Stomach smooth muscle (tissue), 2 donors: ENCODE measurements around the gene ABCA13.

Source experiments
- H3K27ac ChIP-seq: one replicate; pipeline ENCODE4 v1.7.0; 2013; ENCODE audit warnings: mild to moderate bottlenecking, low read length, inconsistent platforms
- H3K27me3 ChIP-seq, 2 donors: one replicate each; pipeline ENCODE4 v1.7.0; 2013; ENCODE audit warnings: low read length in 2 of 2; ENCODE audit not compliant: insufficient read depth in 2 of 2, control insufficient read depth in 1 of 2
- H3K36me3 ChIP-seq, 2 donors: one replicate each; pipeline ENCODE4 v1.7.0; 2013; ENCODE audit warnings: low read length in 2 of 2; ENCODE audit not compliant: control insufficient read depth in 2 of 2, insufficient read depth in 2 of 2
- H3K4me1 ChIP-seq: one replicate; pipeline ENCODE4 v1.7.0; 2013; ENCODE audit warnings: low read length; ENCODE audit not compliant: control insufficient read depth, insufficient read depth
- H3K4me3 ChIP-seq, 2 donors: one replicate each; pipeline ENCODE4 v1.7.0; 2013; ENCODE audit warnings: low read length in 2 of 2
- H3K9ac ChIP-seq, 2 donors: one replicate each; pipeline ENCODE4 v1.7.0; 2013; ENCODE audit warnings: low read length in 2 of 2, mild to moderate bottlenecking in 1 of 2
- H3K9me3 ChIP-seq, 2 donors: one replicate each; pipeline ENCODE4 v1.7.0; 2013; ENCODE audit warnings: low read length in 2 of 2; ENCODE audit not compliant: control insufficient read depth in 2 of 2
- donor health status: healthy.
- donor health status: Pancreatic carcinoma.

Gene ABCA13

GRCh38 chr7:48512892-48513291, 341.6 kb downstream of the ABCA13 start:
- Histone ChIP-seq H3K9ac (no peak overlapping the region), H3K36me3 (no peaks in the 10 kb centered on the region), H3K9me3 (no peaks in the 10 kb centered on the region), H3K4me1 (no peaks in the 10 kb centered on the region), H3K27ac (no peak overlapping the region), H3K27me3 (peaks cover 0 to 2% of the 10 kb centered on the region in 2 donors), H3K4me3 (no peak overlapping the region)

DNA sequence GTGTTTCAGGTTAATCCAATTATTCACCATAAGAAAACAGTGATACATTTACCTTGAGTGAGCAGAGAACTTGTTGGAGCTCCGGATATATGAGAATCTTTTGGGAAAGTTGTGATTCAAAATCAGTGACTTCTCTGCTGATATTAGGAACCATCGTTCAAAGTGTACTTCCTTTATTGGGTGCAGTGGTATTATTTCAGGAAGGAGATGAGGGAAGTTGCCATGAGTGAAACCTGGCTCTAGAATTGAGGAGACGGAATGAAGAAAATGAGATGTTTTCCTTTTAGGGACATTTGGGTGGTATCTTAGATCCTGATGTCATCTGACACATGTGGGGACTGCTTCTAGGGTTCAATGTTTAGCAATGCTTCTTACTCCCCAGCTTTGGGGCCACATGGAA, 343.9 kb downstream of the ABCA13 start:
- H3K36me3 ChIP-seq, result no peaks in the 10 kb centered on the region
- H3K4me3 ChIP-seq, result no peak overlapping the region
- H3K27me3 ChIP-seq, result peaks cover 0 to 2% of the 10 kb centered on the region in 2 donors
- H3K9me3 ChIP-seq, result no peaks in the 10 kb centered on the region
- no peak overlapping the region for H3K9ac ChIP-seq
- no peaks in the 10 kb centered on the region for H3K4me1 ChIP-seq
- no peak overlapping the region for H3K27ac ChIP-seq

GRCh38 chr7:48518092-48518491, 346.8 kb downstream of the ABCA13 start:
- Histone ChIP-seq H3K9ac (no peak overlapping the region), H3K9me3 (no peaks in the 10 kb centered on the region), H3K27me3 (no peaks in the 10 kb centered on the region), H3K36me3 (no peaks in the 10 kb centered on the region), H3K27ac (no peak overlapping the region), H3K4me1 (no peaks in the 10 kb centered on the region), H3K4me3 (no peak overlapping the region)

GRCh38 chr7:48522692-48523091, 351.4 kb downstream of the ABCA13 start:
- no peak overlapping the region for H3K27ac ChIP-seq
- H3K9me3 ChIP-seq, result no peaks in the 10 kb centered on the region
- H3K27me3 ChIP-seq, result no peaks in the 10 kb centered on the region
- no peaks in the 10 kb centered on the region for H3K4me1 ChIP-seq
- no peak overlapping the region for H3K9ac ChIP-seq
- H3K4me3 ChIP-seq, result no peak overlapping the region
- no peaks in the 10 kb centered on the region for H3K36me3 ChIP-seq

DNA sequence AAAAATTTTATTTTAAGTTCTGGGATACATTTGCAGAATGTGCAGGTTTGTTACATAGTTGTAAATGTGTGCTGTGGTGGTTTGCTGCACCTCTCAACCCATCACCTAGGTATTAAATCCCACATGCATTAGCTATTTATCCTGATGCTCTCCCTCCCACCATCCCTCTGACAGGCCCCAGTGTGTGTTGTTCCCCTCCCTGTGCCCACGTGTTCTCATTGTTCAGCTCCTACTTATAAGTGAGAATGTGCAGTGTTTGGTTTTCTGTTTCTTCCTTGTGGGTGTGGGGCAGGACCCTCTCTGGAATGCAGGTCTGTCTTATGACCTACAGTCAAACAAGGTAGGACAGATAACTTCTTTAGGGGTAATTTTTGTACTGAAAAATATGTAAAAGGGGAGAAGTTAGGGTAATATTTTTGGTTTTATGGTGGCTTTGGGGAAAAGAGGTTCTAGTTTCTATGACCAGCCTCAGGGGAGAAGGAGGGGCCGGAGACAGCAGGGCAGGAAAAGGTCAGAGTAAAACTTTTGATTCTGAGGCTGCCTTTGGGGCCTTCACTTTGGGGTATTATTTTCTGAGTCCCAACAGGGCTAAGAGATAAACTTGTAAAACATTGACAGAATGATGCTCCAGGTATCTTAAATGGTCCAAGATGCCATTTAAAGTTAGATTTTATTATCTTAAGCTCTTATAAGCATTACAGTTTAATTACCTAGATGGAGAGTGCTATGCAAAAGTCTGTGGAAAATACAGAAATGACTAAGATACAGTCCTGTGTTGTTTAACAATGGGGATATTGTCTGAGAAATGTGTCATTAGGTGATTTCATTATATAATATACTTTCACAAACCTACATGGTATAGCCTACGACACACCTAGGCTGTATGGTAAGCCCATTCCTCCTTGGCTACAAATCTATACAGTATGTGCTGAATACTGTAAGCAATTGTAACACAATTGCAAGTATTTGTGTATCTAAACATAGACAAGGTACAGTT, 354.8 kb downstream of the ABCA13 start:
- Histone ChIP-seq H3K9me3 (no peaks in the 10 kb centered on the region), H3K27me3 (no peaks in the 10 kb centered on the region), H3K4me3 (no peak overlapping the region), H3K36me3 (no peaks in the 10 kb centered on the region), H3K4me1 (no peaks in the 10 kb centered on the region), H3K9ac (no peak overlapping the region), H3K27ac (no peak overlapping the region)

DNA sequence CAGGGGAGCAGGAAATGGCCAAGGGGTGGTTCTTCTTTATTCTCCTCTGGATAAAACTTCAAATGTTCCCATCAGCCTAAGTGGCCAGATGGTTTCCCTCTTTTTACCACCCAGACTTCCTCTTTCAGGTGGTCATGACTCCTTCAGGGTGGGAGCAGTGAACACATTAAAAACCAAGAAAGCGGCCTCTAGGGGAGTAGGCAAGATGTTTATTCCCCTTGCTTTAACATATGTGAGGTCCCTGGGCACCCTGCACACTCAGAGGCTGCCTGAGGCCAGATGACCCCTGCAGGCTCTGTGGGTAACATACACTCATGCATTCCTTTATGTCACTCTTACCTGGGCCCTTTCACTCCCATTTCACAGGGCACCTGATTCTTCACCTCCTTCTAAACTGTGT, 357.4 kb downstream of the ABCA13 start:
- Histone ChIP-seq H3K27ac (no peak overlapping the region), H3K36me3 (no peaks in the 10 kb centered on the region), H3K4me3 (no peak overlapping the region), H3K9ac (no peak overlapping the region), H3K4me1 (no peaks in the 10 kb centered on the region), H3K27me3 (no peaks in the 10 kb centered on the region), H3K9me3 (no peaks in the 10 kb centered on the region)

- no peak overlapping the region for H3K4me3 ChIP-seq
- no peaks in the 10 kb centered on the region for H3K27me3 ChIP-seq
- no peaks in the 10 kb centered on the region for H3K36me3 ChIP-seq
- H3K9ac ChIP-seq, result no peak overlapping the region
- no peaks in the 10 kb centered on the region for H3K4me1 ChIP-seq
- H3K27ac ChIP-seq, result no peak overlapping the region
- H3K9me3 ChIP-seq, result no peaks in the 10 kb centered on the region
These were observed 366.3 kb downstream of the ABCA13 start for GRCh38 chr7:48537561-48537960.

DNA sequence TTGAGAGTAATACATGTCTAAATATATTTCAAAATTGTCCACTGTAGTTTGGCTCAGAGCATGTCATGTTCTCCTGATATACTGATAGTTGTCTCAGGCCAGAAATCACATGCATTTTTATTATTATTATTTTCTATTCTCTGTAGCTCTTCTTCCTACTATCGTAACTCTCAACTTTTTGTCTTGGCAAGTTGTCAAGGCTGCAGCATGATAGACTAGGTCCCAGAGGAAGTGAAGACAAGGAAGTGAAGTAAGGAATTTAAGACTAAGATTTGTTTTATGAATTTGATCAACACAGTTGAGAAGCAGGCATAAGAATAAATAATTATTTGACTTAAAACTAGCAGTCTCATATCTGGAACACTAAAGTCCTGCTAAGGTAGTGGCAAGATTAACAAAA, 369.5 kb downstream of the ABCA13 start:
- Histone ChIP-seq H3K9ac (no peak overlapping the region), H3K4me3 (no peak overlapping the region), H3K4me1 (no peaks in the 10 kb centered on the region), H3K36me3 (no peaks in the 10 kb centered on the region), H3K27me3 (no peaks in the 10 kb centered on the region), H3K27ac (no peak overlapping the region), H3K9me3 (no peaks in the 10 kb centered on the region)

DNA sequence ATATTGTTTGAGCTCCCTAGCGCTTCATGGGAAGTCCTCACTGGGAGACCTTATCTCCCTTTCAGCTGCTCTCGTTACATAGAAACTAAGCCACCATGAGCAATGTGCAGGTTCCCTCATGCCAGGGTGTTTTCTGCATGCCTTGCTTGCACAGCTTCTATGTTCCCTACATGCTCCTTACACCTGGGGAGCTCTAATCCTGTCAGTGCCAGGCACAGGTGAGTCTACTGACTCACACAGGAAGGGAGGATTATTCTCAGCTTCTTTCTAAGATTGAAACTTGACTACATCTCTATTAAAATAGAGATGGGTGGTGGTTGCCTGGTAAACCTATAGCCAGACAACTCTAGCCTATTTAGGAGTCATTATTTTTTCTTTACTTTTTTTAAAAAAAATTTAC, 377.4 kb downstream of the ABCA13 start:
- no peak overlapping the region for H3K27ac ChIP-seq

DNA sequence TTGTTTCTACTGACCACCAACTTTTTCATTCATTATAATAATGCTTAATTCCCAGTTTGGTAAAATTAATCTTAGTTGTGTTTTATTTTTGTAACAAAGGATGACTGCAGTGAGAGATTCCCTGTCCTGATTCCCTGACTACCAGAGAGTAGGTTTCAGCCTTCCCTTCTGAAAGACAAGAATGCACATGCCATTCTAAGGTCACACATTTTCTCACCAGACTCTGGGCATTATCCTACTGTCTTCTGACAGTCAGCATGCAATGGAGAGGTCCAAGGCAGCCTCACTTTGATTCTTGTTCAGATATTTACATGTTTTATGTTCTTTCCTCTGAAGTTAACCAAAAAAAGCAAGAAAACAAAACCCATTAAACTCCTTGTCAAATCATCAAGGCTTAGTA, 380.4 kb downstream of the ABCA13 start:
- H3K27me3 ChIP-seq, result no peaks in the 10 kb centered on the region
- no peaks in the 10 kb centered on the region for H3K4me1 ChIP-seq
- no peaks in the 10 kb centered on the region for H3K36me3 ChIP-seq
- H3K9me3 ChIP-seq, result no peaks in the 10 kb centered on the region
- no peak overlapping the region for H3K27ac ChIP-seq
- no peak overlapping the region for H3K4me3 ChIP-seq
- H3K9ac ChIP-seq, result no peak overlapping the region

More for the DNA sequence above, 377.4 kb downstream of the ABCA13 start:
- Histone ChIP-seq H3K36me3 (no peaks in the 10 kb centered on the region), H3K4me1 (no peaks in the 10 kb centered on the region), H3K9ac (no peak overlapping the region), H3K9me3 (no peaks in the 10 kb centered on the region), H3K4me3 (no peak overlapping the region), H3K27me3 (no peaks in the 10 kb centered on the region)

DNA sequence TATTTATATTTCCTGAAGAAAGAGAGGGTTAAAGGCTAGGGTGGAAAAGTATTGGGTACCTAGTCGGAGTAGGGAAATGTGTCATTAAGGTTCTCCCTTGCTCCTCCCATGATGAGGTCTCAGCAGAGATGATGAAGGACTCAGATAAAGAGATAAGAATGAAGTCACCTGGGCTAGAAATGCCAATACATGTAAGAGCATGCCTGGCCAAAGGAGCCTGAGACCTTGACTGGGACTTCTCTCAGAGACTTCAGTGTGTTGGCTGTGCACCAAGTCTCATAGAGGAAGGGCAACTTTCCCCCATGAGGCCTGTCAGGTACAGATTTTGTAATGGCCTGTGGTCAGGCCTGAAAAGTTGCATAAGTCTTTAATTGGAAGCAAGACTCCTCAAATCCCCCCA, 392.1 kb downstream of the ABCA13 start:
- Histone ChIP-seq H3K4me3 (no peak overlapping the region), H3K36me3 (no peaks in the 10 kb centered on the region), H3K27ac (no peak overlapping the region), H3K4me1 (no peaks in the 10 kb centered on the region), H3K9me3 (no peaks in the 10 kb centered on the region), H3K27me3 (no peaks in the 10 kb centered on the region), H3K9ac (no peak overlapping the region)
